Stomach (tissue), 4 donors: ENCODE results near the gene ATP9A.

Experiments used
- POLR2A ChIP-seq, 4 donors: fragments of 450-650 bp; IDR thresholded peaks; one replicate each; pipeline ENCODE4 v1.6.1; 2016; ENCODE audit warnings: antibody characterized with exemption in 4 of 4, control low read depth in 2 of 4, mild to moderate bottlenecking in 1 of 4, moderate library complexity in 1 of 4
- TF ChIP-seq, protein P1 (sequence below), 7 experiments: fragments of 450-650 bp in 4 of 7; fragments of 200-600 bp in 3 of 7; sonication (generic) in 3 of 7; IDR thresholded peaks; one replicate each; pipeline ENCODE4 v1.5.1; 2016 to 2019; ENCODE audit warnings: antibody characterized with exemption in 7 of 7, control low read depth in 2 of 7, mild to moderate bottlenecking in 1 of 7

DNA sequence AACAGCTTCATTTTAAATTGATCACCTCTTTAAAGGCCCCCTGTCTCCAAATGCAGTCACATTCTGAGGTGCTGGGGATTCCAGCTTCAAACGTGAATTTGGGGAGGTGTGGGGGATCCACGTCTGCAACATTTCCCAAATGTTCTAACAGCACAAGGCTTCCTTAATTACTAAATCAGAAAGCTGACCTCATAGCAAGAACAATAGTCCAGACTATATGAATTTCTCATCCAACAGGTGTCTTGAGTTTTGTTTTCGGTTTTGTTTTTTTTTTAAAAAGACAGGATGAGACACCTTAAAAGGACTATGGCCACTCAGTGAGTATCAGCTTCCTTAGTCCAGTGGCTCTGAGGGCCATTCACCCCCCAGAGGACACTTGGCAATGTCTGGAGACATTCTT lies 11.5 kb downstream of the ATP9A start:
- TF ChIP-seq, protein P1, sequence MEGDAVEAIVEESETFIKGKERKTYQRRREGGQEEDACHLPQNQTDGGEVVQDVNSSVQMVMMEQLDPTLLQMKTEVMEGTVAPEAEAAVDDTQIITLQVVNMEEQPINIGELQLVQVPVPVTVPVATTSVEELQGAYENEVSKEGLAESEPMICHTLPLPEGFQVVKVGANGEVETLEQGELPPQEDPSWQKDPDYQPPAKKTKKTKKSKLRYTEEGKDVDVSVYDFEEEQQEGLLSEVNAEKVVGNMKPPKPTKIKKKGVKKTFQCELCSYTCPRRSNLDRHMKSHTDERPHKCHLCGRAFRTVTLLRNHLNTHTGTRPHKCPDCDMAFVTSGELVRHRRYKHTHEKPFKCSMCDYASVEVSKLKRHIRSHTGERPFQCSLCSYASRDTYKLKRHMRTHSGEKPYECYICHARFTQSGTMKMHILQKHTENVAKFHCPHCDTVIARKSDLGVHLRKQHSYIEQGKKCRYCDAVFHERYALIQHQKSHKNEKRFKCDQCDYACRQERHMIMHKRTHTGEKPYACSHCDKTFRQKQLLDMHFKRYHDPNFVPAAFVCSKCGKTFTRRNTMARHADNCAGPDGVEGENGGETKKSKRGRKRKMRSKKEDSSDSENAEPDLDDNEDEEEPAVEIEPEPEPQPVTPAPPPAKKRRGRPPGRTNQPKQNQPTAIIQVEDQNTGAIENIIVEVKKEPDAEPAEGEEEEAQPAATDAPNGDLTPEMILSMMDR (IDR thresholded peaks at IDR 0.05): no peak
- no peak for TF ChIP-seq POLR2A (IDR thresholded peaks at IDR 0.05)
